Measurements from ENCODE around the gene FJX1. TPM values are rescaled to one million over a fixed set of nuclear protein-coding genes. Genes with fewer than 3 reads are reported as not detected.
A peak's percentile ranks its signal among the peaks of the same experiment; 100 is the strongest.

FJX1 gene, protein sequence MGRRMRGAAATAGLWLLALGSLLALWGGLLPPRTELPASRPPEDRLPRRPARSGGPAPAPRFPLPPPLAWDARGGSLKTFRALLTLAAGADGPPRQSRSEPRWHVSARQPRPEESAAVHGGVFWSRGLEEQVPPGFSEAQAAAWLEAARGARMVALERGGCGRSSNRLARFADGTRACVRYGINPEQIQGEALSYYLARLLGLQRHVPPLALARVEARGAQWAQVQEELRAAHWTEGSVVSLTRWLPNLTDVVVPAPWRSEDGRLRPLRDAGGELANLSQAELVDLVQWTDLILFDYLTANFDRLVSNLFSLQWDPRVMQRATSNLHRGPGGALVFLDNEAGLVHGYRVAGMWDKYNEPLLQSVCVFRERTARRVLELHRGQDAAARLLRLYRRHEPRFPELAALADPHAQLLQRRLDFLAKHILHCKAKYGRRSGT
- total RNA-seq, result 10 to 100 TPM in 1 of 4 donors, 1 to 10 TPM in 2, under 1 TPM in 1; 0.93 to 10.1 (median 5.9) TPM

- peak within 1 kb of the TSS in 3 of 4 donors; percentile 72 to 83 (median 83) for H3K27ac ChIP-seq
- peak within 1 kb of the TSS; percentile 54 to 68 for H3K4me3 ChIP-seq
- peaks cover 65% of the 10 kb centered on the region for H3K27me3 ChIP-seq
- no peaks in the 10 kb centered on the region for H3K9me3 ChIP-seq
- peaks cover 0 to 31% (median 8%) of the 10 kb centered on the region in 3 donors for H3K4me1 ChIP-seq
- TF ChIP-seq POLR2AphosphoS5 (IDR thresholded peaks at IDR 0.05) (no peak), POLR2A (IDR thresholded peaks at IDR 0.05) (no peak), EP300 (IDR thresholded peaks at IDR 0.05) (no peak), CTCF (IDR thresholded peaks at IDR 0.05) (no peak)
- peak; percentile 62 for ATAC-seq
- no peaks in the 10 kb centered on the region for H3K36me3 ChIP-seq
- WGBS, 2 donors (ENCODE audit: low coverage in 1 of 2), result 0 to 7% methylated on average over 9 to 10 of the region's 57 CpGs
Measured at GRCh38 chr11:35617687-35618496, at the start of gene FJX1. TSS of gene FJX1 (plus strand) at chr11:35618460. CDS start at chr11:35618637, 177 bp downstream.

DNA sequence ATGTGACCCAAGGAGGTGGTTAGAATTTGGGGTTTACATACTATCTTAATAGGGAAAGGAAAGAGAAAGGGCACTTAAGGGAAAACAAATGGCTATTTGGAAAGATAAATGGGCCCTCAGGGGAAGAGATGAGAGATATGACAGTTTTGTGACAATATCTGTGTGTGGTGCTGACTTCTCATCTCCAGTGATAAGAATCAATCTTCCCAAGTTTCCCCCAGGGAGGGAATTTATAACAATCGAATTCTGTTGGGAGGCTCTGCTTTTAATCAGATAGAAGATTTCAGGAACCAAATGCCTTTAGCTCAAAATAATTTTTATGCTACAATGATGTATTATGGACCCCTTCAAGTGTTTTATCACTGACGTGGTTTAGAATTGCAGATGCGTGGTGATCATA lies 46.6 kb upstream of the FJX1 start:
- ATAC-seq, result no peak
- Histone ChIP-seq H3K9me3 (peaks cover 0 to 13% (median 0%) of the 10 kb centered on the region in 3 donors), H3K27ac (no peak overlapping the region), H3K4me1 (no peaks in the 10 kb centered on the region), H3K27me3 (peaks cover 17% of the 10 kb centered on the region), H3K4me3 (no peak overlapping the region), H3K36me3 (no peaks in the 10 kb centered on the region)
- TF ChIP-seq POLR2AphosphoS5 (IDR thresholded peaks at IDR 0.05) (no peak), CTCF (IDR thresholded peaks at IDR 0.05) (no peak), EP300 (IDR thresholded peaks at IDR 0.05) (no peak), POLR2A (IDR thresholded peaks at IDR 0.05) (no peak)
- 68 to 79% methylated on average over 3 of the region's 3 CpGs for WGBS, 2 donors (ENCODE audit: low coverage in 1 of 2)

GRCh38 chr11:35579557-35580396 lies 38.5 kb upstream of the FJX1 start:
- no peak overlapping the region for H3K4me3 ChIP-seq
- TF ChIP-seq EP300 (IDR thresholded peaks at IDR 0.05) (no peak), CTCF (IDR thresholded peaks at IDR 0.05) (no peak), POLR2A (IDR thresholded peaks at IDR 0.05) (no peak), POLR2AphosphoS5 (IDR thresholded peaks at IDR 0.05) (no peak)
- H3K36me3 ChIP-seq, result no peaks in the 10 kb centered on the region
- H3K27me3 ChIP-seq, result peaks cover 24% of the 10 kb centered on the region
- H3K27ac ChIP-seq, result no peak overlapping the region
- no peaks in the 10 kb centered on the region for H3K9me3 ChIP-seq
- 60 to 68% methylated on average over 6 to 7 of the region's 7 CpGs for WGBS, 2 donors (ENCODE audit: low coverage in 1 of 2)
- no peaks in the 10 kb centered on the region for H3K4me1 ChIP-seq
- ATAC-seq, result peak; percentile 88

DNA sequence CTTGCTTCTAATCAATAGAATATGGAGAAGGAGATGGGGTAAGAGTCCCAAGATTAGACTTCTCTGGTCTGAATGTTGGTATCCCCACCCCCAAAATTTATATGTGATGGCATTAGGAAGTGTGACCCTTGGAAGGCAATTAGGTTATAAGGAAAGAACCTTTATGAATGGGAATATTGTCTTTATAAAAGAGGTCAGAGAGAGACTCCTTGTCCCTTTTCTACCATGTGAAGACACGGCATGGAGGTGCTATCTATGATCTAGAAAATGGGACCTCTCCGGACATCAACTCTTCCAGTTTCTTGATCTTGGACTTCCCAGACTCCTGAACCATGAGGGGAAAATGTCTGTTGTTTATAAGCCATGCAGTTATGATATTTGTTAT lies 37.9 kb upstream of the FJX1 start:
- no peaks in the 10 kb centered on the region for H3K9me3 ChIP-seq
- no peak overlapping the region for H3K4me3 ChIP-seq
- 100% methylated on average over 2 of the region's 2 CpGs for WGBS, 2 donors (ENCODE audit: low coverage in 1 of 2)
- ATAC-seq, result no peak
- peaks cover 24% of the 10 kb centered on the region for H3K27me3 ChIP-seq
- no peak for TF ChIP-seq POLR2AphosphoS5 (IDR thresholded peaks at IDR 0.05)
- TF ChIP-seq EP300 (IDR thresholded peaks at IDR 0.05), result no peak
- TF ChIP-seq CTCF (IDR thresholded peaks at IDR 0.05), result no peak
- no peak for TF ChIP-seq POLR2A (IDR thresholded peaks at IDR 0.05)
- no peak overlapping the region for H3K27ac ChIP-seq
- no peaks in the 10 kb centered on the region for H3K36me3 ChIP-seq
- no peaks in the 10 kb centered on the region for H3K4me1 ChIP-seq

All from gastroesophageal sphincter (tissue), 4 donors.